Omental fat pad (tissue), 4 donors: ENCODE measurements around the gene LMCD1. TPM values are rescaled to one million over a fixed set of nuclear protein-coding genes. Genes with fewer than 3 reads are reported as not detected.

Source experiments
- ATAC-seq: fragments of 150-250 bp; one replicate; pipeline ENCODE4 v1.9.1; 2016; ENCODE audit warnings: mild to moderate bottlenecking, moderate library complexity; ENCODE audit not compliant: low FRiP score
- DNase-seq: peaks from one replicate; pipeline ENCODE4 v3.0.0-alpha.2; 2019; ENCODE audit warnings: low spot score
- CTCF ChIP-seq, 3 donors: fragments of 450-650 bp; IDR thresholded peaks; one replicate each; pipeline ENCODE4 v1.5.1; 2016 to 2017; ENCODE audit warnings: antibody characterized with exemption in 3 of 3, mild to moderate bottlenecking in 3 of 3, moderate library complexity in 2 of 3
- total RNA-seq, 4 donors: library from RNA; depleted of rRNA; stranded (reverse); fragments of >200 nt; gene quantifications; one replicate each; pipeline ENCODE4 v1.1.0, GENCODE V29; 2016

Gene LMCD1
- total RNA-seq: 1,000 to 10,000 TPM in 1 of 4 donors, 100 to 1,000 TPM in 3; 135 to 1,380 (median 270) TPM

GRCh38 chr3:8501371-8502131 lies at the start of gene LMCD1:
LMCD1 (plus strand) TSS chr3:8501823; CDS start chr3:8501939, 116 bp downstream.
- TF ChIP-seq CTCF (IDR thresholded peaks at IDR 0.05): no peak
- DNase-seq: peak; percentile 64
- ATAC-seq: peak; percentile 97

GRCh38 chr3:8452112-8452511 lies 49.5 kb upstream of the LMCD1 start:
- DNase-seq: no peak
- ATAC-seq: no peak
- TF ChIP-seq CTCF (IDR thresholded peaks at IDR 0.05): no peak

GRCh38 chr3:8453153-8453552 lies 48.5 kb upstream of the LMCD1 start:
- ATAC-seq (no peak), DNase-seq (no peak)
- no peak for TF ChIP-seq CTCF (IDR thresholded peaks at IDR 0.05)

GRCh38 chr3:8455526-8456411 lies 45.9 kb upstream of the LMCD1 start:
- ATAC-seq: no peak
- DNase-seq: no peak
- TF ChIP-seq CTCF (IDR thresholded peaks at IDR 0.05): no peak

GRCh38 chr3:8456412-8456811 lies 45.2 kb upstream of the LMCD1 start:
- no peak for TF ChIP-seq CTCF (IDR thresholded peaks at IDR 0.05)
- ATAC-seq (no peak), DNase-seq (no peak)

GRCh38 chr3:8457039-8457438 lies 44.6 kb upstream of the LMCD1 start:
- TF ChIP-seq CTCF (IDR thresholded peaks at IDR 0.05): no peak

More at GRCh38 chr3:8457039-8457438, 44.6 kb upstream of the LMCD1 start:
- DNase-seq (no peak), ATAC-seq (no peak)
